Ishikawa (cell line): ENCODE measurements around the gene MED28.

Experiments used
- CEBPB ChIP-seq: IDR thresholded peaks from 2 replicates; pipeline ENCODE4 v1.6.1; 2012
- CREB1 ChIP-seq: IDR thresholded peaks from 2 replicates; pipeline ENCODE4 v1.6.1; 2012; ENCODE audit warnings: low read depth
- EGR1 ChIP-seq: IDR thresholded peaks from 2 replicates; pipeline ENCODE4 v1.6.1; 2012
- EP300 ChIP-seq: IDR thresholded peaks from 2 replicates; pipeline ENCODE4 v1.6.1; 2012; ENCODE audit warnings: borderline replicate concordance
- FOXM1 ChIP-seq: IDR thresholded peaks from 2 replicates; pipeline ENCODE4 v1.6.1; 2012; ENCODE audit warnings: low read depth, borderline replicate concordance
- MAX ChIP-seq: IDR thresholded peaks from 2 replicates; pipeline ENCODE4 v1.6.1; 2012
- NFIC ChIP-seq: IDR thresholded peaks from 2 replicates; pipeline ENCODE4 v1.6.1; 2012
- RAD21 ChIP-seq: IDR thresholded peaks from 2 replicates; pipeline ENCODE4 v1.6.1; 2012; ENCODE audit warnings: low read depth
- REST ChIP-seq: IDR thresholded peaks from 2 replicates; pipeline ENCODE4 v1.6.1; 2012; ENCODE audit warnings: low read depth, mild to moderate bottlenecking
- TAF1 ChIP-seq: IDR thresholded peaks from 2 replicates; pipeline ENCODE4 v1.6.1; 2012; ENCODE audit warnings: low read depth, mild to moderate bottlenecking
- TCF12 ChIP-seq: IDR thresholded peaks from 2 replicates; pipeline ENCODE4 v1.6.1; 2012; ENCODE audit warnings: low read depth
- TEAD4 ChIP-seq: IDR thresholded peaks from 2 replicates; pipeline ENCODE4 v1.6.1; 2012
- USF1 ChIP-seq: IDR thresholded peaks from 2 replicates; pipeline ENCODE4 v1.6.1; 2012
- YY1 ChIP-seq: IDR thresholded peaks from 2 replicates; pipeline ENCODE4 v1.6.1; 2012; ENCODE audit warnings: low read depth
- ZBTB7A ChIP-seq: IDR thresholded peaks from 2 replicates; pipeline ENCODE4 v1.6.1; 2012; ENCODE audit warnings: low read depth

The MED28 gene

GRCh38 chr4:17619416-17620105, 5.1 kb downstream of the MED28 start:
- TF ChIP-seq TAF1 (no peak), EGR1 (no peak), EP300 (no peak), RAD21 (no peak), MAX (no peak), NFIC (no peak), ZBTB7A (no peak), TCF12 (no peak), USF1 (no peak), TEAD4 (no peak), CREB1 (no peak), YY1 (no peak), REST (no peak), CEBPB (no peak)

GRCh38 chr4:17623451-17624001, 9.1 kb downstream of the MED28 start:
- no peak for TF ChIP-seq TCF12
- TF ChIP-seq CREB1 = no peak
- no peak for TF ChIP-seq REST
- no peak for TF ChIP-seq FOXM1
- no peak for TF ChIP-seq USF1
- no peak for TF ChIP-seq NFIC
- TF ChIP-seq CEBPB = no peak
- no peak for TF ChIP-seq TEAD4
- no peak for TF ChIP-seq ZBTB7A
- no peak for TF ChIP-seq MAX
- TF ChIP-seq EGR1 = no peak
- TF ChIP-seq EP300 = no peak
- no peak for TF ChIP-seq TAF1
- no peak for TF ChIP-seq RAD21
- no peak for TF ChIP-seq YY1

GRCh38 chr4:17624821-17625220, 10.4 kb downstream of the MED28 start:
- no peak for TF ChIP-seq FOXM1
- TF ChIP-seq EP300 = no peak
- no peak for TF ChIP-seq NFIC
- TF ChIP-seq TCF12 = no peak
- no peak for TF ChIP-seq EGR1
- no peak for TF ChIP-seq REST
- TF ChIP-seq USF1 = no peak
- TF ChIP-seq CREB1 = no peak
- no peak for TF ChIP-seq TEAD4
- TF ChIP-seq TAF1 = no peak
- no peak for TF ChIP-seq CEBPB
- no peak for TF ChIP-seq ZBTB7A
- no peak for TF ChIP-seq MAX
- no peak for TF ChIP-seq YY1
- TF ChIP-seq RAD21 = no peak
